SHP77 treated with DMSO at 0.1 percent for 48 hours (cell line): ENCODE results near the gene UGT1A10.
"Not testable (repeated sequence)": the region's sequence is repeated elsewhere in the genome, so short reads cannot be mapped to it uniquely, and the experiment has no call there.

Experiments used
- DNase-seq: peaks from one replicate; lab custom pipeline; 2025; lab: John Stamatoyannopoulos, UW

Gene UGT1A10

GRCh38 chr2:233743464-233744259 is 107.4 kb downstream of the UGT1A10 start:
- no peak for DNase-seq

DNA sequence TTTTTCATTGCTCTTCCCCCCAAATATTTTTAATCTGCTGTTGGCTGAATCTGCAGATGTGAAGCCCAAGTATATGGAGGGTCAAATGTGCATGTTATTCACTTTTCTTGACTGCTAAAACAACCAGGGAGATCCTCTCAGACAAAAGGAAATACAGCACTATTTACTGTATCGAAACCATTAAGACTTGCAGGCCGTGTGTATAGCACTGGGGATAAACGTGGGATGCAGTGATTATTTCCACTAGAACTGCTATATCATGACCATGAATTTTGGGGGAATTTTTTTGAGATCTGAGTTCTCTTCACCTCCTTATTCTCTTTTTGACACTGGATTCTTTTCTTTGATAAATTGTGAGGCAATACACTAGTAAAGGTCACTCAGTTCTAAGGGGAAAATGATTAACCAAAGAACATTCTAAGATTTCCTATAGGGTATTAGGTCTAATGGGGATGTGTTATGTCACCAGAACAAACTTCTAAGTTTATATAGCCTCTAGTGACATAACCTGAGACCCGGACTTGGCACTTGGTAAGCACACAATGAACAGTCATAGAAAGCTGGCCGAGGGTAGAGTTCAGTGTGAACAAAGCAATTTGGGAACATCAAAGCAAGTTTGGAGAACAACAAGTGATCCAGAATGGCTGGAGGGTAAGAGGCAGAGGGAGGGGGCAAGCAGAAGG is 109.0 kb downstream of the UGT1A10 start:
- DNase-seq: no peak

DNA sequence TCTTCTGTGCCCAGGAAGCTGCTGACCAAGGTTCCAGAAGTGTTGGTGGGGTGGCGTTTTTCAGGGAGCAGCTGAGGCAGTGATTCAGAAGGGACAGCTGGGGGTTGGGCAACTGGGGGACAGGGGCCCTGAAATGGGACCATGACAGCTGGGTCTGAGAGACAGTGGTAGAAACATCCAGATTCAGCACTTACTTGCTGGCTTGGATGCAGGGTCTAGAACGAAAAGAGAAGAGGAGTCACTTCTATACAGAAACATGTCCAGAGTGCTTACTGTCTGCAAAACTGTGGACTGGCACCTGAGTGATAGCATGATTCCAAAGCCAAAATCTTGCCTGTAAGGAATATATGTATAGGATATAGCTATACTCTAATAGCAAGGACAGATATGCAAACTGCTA is 109.6 kb downstream of the UGT1A10 start:
- not testable (repeated sequence) for DNase-seq

GRCh38 chr2:233746475-233747282 is 110.4 kb downstream of the UGT1A10 start:
- DNase-seq: no peak

- DNase-seq: no peak
Measured at GRCh38 chr2:233747283-233747544, 111.0 kb downstream of the UGT1A10 start.

GRCh38 chr2:233750689-233751088 is 114.4 kb downstream of the UGT1A10 start:
- not testable (repeated sequence) for DNase-seq

- not testable (repeated sequence) for DNase-seq
Measured at GRCh38 chr2:233751212-233752009, 115.2 kb downstream of the UGT1A10 start.

GRCh38 chr2:233754872-233755611 is 118.8 kb downstream of the UGT1A10 start:
- no peak for DNase-seq

GRCh38 chr2:233756429-233757081 is 120.3 kb downstream of the UGT1A10 start:
- no peak for DNase-seq

DNA sequence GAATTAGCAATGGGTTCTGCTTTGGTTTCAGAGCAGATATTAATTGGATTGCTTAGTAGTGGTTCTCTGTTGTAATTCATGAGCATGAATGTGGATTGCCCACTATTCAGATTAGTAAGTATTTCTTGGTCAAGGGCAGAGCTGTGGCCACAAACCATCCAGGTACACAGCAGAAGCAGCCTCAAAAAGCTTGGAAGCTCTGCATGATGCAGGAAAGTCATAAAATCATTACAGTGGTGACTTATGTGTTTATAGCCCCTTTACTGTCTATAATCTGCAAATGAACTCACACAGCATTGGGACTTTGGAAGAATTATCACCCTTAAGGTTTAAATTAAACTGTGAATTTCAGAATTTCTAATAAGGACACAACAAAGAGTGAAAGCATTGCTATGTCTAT is 121.9 kb downstream of the UGT1A10 start:
- no peak for DNase-seq

DNA sequence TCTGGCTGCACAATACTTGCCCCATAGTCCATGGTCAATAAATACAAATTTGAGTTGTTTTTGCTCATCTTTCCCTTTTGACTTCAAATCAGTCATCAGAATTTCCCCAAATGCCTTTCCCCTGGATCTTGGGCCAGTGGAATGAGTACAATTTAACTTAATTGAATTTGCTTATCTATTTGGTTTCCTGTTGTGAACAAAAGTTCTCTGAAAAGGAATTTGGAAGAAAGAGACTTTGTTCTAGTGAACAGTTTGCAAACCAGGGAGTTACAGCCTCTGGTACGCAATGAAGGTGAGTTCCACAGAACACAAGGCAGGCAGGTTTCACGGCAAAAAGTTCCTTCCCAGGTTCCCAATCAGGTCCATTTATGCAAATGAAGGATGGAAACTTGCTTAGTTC is 122.6 kb downstream of the UGT1A10 start:
- no peak for DNase-seq

DNA sequence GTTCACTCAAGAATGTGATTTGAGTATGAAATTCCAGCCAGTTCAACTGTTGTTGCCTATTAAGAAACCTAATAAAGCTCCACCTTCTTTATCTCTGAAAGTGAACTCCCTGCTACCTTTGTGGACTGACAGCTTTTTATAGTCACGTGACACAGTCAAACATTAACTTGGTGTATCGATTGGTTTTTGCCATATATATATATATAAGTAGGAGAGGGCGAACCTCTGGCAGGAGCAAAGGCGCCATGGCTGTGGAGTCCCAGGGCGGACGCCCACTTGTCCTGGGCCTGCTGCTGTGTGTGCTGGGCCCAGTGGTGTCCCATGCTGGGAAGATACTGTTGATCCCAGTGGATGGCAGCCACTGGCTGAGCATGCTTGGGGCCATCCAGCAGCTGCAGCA is 123.8 kb downstream of the UGT1A10 start, which contains the start of gene UGT1A1:
TSS of gene UGT1A1 (plus strand) at position 228 of the 400 bp plus-strand sequence. CDS start at position 246, 18 bp downstream.
- DNase-seq: no peak

- no peak for DNase-seq
Measured at GRCh38 chr2:233761040-233761769, 125.0 kb downstream of the UGT1A10 start.

- DNase-seq: no peak
Measured at GRCh38 chr2:233764264-233764663, 128.0 kb downstream of the UGT1A10 start.

- no peak for DNase-seq
Measured at GRCh38 chr2:233764761-233765160, 128.5 kb downstream of the UGT1A10 start.

- no peak for DNase-seq
Measured at GRCh38 chr2:233766416-233766815, 130.2 kb downstream of the UGT1A10 start.

GRCh38 chr2:233768076-233768475 is 131.8 kb downstream of the UGT1A10 start:
- no peak for DNase-seq

DNA sequence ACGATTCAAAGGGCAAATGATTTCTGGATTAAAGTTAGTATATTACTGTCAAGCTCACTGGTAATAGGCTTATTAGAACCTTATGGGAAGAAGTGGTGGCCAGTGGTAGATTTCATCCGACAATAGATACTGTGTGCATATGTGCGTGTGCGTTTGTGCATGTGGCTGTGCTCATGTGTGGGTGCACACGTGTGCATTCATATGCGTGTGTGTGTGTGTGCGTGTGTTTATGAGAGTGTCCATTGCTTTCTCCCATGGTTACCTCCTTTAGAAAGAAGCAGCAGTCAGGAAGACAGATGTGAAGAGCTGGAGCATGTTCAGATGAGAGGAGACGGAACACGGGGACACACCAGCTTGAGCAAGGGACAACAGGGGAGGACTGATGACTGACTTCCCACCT is 133.0 kb downstream of the UGT1A10 start:
- DNase-seq: no peak

DNA sequence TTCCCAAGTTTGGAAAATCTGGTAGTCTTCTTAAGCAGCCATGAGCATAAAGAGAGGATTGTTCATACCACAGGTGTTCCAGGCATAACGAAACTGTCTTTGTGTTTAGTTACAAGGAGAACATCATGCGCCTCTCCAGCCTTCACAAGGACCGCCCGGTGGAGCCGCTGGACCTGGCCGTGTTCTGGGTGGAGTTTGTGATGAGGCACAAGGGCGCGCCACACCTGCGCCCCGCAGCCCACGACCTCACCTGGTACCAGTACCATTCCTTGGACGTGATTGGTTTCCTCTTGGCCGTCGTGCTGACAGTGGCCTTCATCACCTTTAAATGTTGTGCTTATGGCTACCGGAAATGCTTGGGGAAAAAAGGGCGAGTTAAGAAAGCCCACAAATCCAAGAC is 135.9 kb downstream of the UGT1A10 start:
- DNase-seq: no peak

GRCh38 chr2:233772583-233772982 is 136.3 kb downstream of the UGT1A10 start:
- no peak for DNase-seq
